NCI-H1105 (cell line): Measurements from ENCODE around the gene GRM3.

Source experiments
- DNase-seq: peaks from one replicate; lab custom pipeline; 2025; lab: John Stamatoyannopoulos, UW

The GRM3 gene

GRCh38 chr7:86904949-86905834, 261.5 kb downstream of the GRM3 start:
- DNase-seq = peak; percentile 6

- no peak for DNase-seq
Measured at GRCh38 chr7:86908948-86909347, 265.2 kb downstream of the GRM3 start.

- no peak for DNase-seq
Measured at GRCh38 chr7:86911659-86912058, 267.9 kb downstream of the GRM3 start.

- DNase-seq = no peak
Measured at GRCh38 chr7:86913709-86914108, 270.0 kb downstream of the GRM3 start.
